Dermis blood vessel endothelial cell (primary cell): ENCODE measurements around the gene NQO2. TPM values are rescaled to one million over a fixed set of nuclear protein-coding genes. Genes with fewer than 3 reads are reported as not detected.
"Not testable (repeated sequence)": the region's sequence is repeated elsewhere in the genome, so short reads cannot be mapped to it uniquely, and the experiment has no call there.

Experiments used
- DNase-seq: peaks from one replicate; pipeline ENCODE4 v3.0.0; 2010
- total RNA-seq: library from RNA; depleted of rRNA; stranded (reverse); fragments of >200 nt; gene quantifications from 2 replicates; pipeline ENCODE4 v1.2.3, GENCODE V29; 2014

NQO2 gene
- total RNA-seq, 1 donor from 2014 or later = 22.5 TPM

DNA sequence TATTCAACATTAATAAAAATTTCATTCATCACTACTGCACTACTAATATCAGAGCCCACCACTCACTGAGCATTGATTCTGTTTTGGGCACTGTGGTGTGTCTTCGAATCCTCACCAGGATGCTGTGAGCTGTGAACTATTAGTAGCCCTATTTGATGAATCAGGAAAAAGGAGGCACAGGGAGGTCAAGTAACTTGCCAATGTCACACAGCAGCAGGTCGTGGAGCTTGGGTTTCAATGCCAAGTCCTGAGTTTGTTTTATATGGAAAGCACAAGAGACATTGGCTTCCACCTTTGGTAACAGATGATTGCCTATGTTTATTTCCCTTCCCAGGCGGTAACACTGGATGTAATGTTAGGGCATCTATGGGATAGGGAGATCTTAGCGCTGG is 15.0 kb downstream of the NQO2 start:
- no peak for DNase-seq

DNA sequence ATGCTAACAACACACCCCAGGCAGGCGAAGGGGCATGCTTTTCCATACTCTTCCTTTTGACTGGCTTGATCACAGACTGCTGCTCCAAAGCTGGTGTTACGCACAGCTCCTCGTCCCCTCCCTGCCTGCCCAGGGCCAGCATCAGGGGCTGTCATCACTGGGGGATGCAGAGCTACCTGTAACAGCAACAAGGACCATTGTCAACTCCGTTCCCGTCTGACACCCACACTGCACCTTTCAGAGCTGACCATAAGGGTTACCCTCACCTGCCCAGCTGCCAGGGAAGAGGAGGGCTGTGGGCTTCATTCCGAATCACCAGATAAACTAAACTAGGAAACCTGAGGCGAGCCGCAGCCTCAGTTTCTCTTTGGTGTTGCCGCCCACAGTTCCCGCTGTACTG is 15.4 kb downstream of the NQO2 start:
- DNase-seq = no peak

DNA sequence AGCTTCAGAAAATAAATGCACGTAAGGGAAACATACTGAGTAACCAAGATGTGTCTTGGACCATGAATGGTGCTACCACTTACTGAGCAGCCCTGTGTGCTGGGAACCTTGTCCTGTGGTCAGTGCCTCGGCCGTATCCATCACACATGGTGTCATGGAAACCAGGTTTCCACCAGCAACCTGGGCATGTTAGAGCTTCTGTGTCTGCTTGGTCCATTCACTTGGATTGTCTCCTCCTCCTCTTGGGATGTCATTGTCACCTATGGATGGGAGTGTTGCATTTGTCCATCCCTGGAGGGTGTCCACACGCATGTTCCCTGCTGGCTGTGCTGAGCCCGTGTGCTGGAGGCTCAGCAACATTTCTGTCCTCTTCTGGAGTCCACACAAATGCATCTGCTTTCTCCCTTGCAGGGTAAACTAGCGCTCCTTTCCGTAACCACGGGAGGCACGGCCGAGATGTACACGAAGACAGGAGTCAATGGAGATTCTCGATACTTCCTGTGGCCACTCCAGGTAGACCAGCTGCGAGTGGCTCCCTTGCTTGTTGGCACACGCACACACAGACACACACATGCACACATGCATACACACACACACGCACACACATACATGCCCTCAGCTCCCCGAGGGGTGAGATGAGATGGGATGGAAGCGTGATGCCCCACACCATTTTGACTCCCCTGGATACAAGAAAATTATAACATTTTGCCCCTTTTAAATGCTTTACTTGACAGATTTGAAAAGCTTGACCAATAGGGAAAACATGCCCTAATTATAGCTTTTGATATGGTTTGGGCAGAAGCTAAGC is 17.0 kb downstream of the NQO2 start:
- DNase-seq = no peak

DNA sequence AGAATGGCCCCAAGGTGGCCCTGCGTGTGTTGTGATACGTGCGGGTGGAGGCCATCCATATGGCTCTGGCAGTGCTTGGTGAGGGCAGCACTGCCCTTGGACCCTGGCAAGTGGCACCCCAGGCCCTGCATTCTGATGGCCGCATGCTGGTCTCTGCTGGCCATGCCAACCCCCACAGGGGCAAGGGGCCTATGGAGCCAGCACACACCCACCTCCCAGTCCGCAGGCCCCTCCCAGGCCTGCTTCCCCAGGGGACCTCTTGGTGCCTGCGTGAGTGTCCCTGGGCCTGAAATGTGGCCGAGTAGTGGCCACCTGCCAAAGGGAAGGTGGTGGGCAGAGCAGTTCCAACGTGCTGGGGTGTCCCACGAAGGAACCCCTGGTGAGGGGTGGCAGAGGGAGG is 17.6 kb downstream of the NQO2 start:
- no peak for DNase-seq

DNA sequence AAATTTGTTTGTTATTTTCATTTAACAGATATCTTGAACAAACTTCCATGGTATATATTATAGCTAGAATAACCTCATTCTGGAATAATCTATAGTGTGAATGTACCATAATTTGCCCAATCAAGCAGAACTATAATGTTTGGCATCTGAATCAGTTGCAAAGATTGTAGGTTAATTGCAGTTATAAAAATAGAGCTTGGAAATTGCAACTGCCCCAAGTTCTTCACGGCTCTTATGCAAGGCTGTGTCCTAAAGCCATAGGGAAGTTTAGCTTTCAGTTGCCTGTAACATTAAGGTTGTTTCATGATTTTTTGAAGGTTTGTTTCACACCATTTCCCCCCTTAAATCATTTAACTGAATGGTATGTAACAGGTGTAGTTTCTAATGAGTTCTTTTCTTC is 19.4 kb downstream of the NQO2 start:
- no peak for DNase-seq

DNA sequence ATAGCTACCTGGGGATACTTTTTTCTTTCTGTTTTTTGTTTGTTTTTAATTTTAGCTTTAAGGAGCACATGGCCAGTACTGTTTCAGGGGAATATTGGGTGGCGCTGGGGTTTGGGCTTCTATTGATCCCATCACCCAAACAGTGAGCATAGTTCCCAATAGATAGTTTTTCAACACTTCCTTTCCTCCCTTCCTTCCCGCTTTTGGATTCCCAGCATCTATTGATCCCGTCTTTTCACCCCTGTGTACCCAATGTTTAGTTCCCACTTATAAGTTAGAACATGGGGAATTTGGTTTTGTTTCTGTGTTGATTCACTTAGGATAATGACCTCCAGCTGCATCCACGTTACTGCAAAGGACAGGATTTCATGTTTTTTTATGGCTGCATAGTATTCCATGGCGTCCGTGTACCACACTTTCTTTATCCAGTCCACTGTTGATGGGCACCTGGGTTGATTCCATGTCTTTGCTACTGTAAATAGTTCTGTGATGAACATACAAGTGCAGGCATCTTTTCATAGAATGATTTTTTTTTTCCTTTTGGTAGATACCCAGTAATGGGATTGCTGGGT is 20.1 kb downstream of the NQO2 start:
- no peak for DNase-seq

DNA sequence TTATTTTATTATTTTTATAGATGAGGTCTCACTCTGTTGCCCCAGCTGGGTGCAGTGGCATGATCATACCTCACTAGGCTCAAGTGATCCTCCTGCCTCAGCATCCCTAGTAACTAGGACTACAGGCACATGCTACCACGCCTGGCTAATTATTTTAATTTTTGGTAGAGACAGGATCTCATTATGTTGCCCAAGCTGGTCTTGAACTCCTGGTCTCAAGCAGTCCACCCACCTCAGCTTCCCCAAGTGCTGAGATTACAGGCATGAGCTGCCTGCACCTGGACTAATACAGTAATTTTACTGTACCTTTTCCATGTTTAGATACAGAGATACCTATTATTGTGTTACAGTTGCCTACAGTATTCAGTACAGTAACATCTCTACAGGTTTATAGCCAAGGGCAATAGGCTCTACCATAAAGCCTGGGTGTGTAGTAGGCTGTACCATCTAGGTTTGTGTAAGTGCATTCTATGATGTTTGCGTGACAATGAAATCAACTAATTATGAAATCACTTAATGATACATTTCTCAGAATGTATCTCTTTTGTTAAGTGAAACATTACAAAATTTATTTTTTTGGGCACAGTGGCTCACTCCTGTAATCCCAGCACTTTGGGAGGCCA is 21.4 kb downstream of the NQO2 start:
- not testable (repeated sequence) for DNase-seq

DNA sequence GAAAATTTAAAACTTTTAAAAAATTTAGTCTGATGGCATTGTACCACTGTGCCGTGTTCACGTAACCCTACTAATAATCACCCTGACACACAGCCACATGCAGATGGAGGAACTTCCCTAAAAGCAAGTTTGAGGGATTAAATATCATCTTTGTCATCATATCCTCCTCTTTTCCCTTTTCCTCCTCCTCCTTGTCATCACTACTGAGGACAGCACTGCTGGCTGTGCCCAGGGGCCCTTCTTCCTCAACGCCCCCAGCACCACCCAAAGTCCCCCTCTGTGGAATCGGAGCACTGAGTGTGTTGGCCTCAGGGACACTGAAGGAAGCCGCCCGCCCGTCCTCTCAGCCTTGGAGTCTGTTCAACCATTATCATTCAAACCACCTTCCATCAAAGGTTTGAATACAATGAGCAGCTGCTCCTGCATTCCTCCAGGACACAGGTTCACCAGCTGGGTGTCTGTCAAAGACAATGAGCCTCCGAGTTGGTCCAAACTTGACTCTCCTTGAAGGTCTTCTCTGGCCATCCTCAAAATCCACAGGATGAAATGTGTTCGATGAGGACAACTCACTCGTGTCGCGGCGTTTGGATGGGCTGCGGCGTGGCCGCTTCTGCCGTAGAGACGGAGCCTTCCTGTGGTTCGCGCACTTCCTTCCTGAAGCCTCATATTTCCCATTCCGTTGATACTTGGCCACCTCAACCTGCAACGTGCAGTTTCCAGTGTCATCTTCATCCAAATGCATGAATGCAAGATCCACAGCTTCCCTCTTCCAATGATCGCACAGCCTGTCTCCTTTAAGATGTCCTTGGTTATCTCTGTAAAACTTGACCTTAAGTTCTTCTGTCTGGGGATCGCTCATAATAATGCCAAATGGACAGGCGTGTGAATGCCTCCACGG is 23.3 kb downstream of the NQO2 start:
- peak; percentile 28 for DNase-seq

DNA sequence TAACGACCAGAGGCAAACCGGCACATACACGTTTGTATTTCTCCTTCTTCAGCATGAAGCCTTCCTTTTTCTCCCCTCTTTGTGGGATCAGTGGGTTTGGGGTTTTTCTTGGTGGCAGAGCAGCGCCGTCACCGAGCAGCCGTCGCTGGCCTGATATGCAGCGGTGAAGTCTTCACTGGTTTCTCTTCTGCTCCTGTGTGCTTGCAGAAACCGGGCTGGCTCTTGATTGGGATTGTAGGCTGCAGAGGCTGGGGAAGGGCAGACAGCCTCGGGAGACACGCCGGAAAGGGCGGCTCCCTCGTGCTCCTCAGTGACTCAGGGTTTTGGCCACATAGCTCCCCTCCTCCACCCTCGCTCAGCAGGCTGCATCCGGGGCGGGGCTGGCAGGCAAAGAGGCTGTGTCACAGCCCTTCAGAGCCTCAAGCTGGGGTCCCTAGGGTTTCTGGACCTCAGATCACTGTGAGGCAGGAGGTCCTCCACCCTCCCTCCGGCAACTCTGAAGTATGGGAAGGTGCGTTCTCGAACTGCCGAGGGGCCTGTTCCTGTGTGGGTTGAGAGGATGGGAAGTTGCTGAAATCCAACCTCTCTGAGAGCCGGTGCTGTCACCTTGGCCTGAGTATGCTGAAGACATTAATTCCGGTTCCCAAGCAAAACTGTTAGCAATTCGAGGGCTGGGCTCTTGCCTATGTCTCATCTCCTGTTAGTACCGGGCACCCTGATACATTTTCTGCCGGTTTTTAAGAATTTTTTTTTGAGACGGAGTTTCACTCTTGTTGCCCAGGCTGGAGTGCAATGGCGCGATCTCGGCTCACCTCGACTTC is 24.2 kb downstream of the NQO2 start:
- peak; percentile 69 for DNase-seq

DNA sequence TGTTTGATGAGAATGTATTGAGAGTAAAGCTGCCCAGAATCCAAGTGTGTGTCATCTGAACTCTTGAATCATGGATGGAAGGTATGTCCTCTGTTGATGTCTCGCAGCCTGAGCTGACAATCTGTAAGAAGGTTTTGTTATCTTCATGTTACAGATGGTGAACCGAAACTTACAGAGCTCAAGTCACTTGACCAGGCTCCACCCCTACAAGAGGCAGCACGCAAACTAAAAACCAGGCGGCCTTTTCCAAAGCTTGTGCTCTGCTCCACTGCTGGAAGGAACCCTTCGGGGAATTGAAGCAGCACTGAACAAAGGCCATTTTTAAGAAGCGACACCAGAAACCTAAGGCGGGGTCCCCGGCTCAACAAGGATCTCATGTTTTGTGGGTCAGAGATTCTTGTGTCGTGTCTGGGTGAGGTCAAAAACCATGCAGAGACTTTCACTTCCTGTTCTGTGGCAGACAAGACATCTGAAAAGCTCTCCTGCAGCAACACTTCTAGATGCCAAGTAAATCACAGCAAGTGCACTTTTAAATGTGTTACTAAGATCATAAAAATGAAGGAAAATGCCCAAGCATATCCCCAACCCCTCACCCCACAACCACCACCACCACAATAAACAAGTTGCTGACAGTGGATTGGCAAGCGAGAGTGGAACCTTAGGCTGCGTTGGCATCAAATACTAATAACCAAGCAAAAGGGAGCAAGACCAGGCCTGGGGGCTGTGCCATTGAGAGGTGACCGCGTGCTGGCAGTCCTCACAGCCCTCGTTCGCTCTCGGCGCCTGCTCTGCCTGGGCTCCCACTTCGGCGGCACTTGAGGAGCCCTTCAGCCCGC is 27.3 kb downstream of the NQO2 start:
- no peak for DNase-seq

DNA sequence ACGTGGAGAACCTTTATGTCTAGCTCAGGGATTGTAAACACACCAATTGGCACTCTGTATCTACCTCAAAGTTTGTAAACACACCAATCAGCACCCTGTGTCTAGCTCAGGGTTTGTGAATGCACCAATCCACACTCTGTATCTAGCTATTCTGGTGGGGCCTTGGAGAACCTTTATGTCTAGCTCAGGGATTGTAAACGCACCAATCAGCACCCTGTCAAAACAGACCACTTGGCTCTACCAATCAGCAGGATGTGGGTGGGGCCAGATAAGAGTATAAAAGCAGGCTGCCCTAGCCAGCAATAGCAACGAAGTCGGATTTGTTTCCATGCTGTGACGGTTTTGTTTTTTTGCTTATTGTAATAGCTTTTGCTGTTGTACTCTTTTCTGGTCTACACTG is 28.5 kb downstream of the NQO2 start:
- not testable (repeated sequence) for DNase-seq

DNA sequence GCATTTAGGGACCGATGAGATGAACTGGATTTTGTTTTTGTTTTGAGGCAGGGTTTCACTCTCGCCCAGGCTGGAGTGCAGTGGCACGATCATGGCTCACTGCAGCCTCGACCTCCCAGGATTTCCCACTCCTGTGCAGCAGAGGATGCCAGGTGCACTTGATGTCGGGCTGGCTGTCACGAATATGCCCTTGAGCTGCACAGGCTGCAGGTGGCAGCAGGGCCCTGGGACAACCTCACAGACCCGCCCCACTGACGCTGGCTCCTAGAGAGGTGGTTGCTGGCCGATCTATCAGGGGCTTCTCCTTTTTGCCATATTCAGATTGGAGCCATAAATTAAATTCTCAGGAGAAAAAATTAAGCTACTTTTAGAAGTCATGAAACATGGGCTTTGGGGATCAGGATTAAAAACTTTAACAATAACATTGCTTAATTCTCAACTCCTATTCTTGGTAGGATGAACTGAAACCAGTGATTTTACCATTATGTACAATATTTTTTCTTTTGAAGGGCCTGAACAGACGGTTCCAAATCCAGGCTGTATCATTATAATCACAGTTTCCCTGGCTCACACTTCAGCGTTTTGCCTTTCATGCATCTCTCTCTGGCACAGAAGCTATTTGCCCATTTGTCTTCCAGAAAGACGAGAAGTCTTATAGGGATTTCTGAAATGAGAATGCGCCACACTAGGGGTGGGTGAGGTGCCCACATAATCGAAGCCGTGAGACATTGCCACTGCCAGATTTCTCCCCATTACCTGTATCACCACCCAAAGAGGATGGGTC is 32.4 kb downstream of the NQO2 start:
- no peak for DNase-seq

DNA sequence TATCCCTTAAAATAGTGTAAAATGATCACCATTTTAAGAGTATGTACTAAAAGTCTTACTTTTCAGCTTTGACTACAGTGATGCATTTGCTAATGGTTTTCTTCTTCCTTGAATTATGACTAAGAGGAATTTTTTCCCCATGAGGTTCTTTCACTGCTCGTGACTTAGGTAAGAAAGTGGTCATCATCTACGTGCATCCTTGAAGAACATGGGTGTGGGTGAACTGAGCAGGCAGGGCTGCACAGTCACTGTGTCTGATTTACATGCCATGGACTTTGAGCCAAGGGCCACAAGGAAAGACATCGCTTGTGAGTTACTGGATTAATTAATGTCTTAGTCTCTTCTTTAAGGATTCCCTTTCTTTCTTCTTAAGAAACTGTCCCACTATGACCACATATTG is 33.3 kb downstream of the NQO2 start:
- no peak for DNase-seq

DNA sequence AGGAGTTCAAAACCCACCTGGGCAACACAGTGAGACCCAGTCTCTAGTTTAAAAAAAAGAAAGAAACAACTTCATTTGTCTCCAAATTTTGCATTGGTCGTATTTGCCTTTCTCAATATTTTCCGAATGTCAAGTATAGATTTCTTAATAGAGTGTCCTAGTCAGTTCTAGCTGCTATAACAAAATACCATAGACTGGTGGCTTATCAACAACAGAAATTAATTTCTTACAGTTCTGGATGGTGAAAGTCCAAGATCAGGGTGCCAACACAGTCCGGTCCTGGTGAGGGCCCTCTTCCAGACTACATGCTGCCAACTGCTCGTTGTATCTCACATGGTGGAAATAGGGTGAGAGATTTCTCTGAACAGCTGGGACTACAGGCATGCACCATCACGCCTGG is 34.0 kb downstream of the NQO2 start:
- no peak for DNase-seq

DNA sequence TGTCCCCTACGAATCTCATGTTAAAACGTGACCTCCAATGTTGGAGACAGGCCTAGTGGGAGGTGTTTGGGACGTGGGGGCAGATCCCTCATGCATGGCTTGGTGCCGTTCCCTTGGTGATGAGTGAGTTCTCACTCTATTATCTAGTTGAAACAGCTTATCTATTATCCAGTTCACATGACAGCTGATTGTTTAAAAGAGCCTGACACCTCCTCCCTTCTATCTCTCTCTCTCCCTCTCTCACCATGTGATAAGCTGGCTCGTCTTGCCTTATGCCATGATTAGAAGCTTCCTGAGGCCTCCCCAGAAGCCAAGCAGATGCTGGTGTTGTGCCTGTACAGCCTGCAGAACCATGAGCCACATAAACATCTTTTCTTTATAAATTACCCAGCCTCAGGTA is 35.7 kb downstream of the NQO2 start:
- DNase-seq = no peak

DNA sequence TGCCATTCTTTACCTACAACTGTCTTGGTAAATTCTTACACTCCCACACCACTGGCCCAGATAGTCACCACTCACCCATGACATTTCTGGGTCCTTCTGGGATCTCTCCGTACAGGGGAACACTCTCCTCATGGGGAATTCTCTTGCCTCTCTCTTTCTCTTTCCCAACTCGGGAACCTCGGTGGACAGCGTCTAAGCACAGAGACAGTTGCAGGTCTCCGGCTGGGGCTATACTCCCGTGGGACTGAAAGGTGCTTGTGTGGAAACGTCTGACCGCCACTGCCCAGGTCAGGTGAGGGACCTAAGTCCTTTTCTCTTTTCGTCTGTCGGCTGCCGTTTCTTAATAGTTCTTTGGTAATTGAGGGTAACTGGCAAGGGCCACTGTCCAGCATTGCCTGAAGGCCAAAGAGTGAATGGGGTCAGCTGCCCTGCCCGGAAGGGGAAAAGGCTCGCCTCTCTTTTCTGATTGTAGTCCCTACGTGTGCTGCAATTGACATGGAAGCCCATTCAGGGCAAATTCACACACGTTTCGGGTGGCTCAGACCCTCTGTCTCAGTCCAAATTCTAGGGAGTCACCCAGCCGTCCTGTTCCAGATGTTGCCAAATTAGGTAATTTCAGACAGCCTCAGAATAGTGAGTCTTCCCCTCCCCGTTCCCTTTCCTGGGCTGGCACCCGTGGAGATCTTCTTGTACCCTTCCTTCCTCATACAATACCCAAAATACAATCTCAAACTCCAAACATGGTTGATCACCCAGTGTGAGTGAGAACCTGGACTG is 37.4 kb downstream of the NQO2 start:
- DNase-seq = no peak

DNA sequence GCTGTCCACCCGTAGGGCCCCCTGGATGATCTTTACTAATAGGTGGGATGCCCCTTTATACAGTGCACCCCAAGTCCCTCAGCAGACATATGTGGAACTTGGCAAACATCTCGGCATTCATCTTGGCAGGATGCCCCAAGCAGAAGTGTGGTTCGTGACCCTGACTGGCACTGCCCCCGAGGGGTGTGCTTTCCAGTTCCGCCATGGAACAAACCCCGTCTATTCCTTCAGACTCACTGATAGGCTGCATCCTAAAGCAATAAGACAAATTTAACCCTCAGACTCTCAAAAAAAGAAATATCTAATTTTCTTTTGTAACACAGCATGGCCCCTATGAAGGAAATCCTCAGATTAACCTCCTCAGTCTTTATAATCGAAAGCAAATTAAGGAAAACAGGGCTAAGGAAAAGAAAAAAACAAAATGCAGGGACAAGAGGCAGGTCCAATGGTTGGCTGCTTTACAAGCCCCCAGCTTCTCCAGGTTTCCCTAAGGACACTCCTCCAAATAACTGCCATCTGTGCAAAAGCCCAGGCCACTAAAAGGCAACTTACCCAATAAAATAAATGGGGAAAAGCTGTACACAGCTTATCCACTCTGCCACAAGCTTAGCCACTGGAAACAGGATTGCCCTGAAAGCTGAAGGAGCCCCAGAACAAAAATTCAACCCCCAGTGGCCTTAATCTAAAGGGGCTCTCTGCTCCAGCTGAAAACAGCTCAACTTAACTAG is 38.1 kb downstream of the NQO2 start:
- peak; percentile 33 for DNase-seq

DNA sequence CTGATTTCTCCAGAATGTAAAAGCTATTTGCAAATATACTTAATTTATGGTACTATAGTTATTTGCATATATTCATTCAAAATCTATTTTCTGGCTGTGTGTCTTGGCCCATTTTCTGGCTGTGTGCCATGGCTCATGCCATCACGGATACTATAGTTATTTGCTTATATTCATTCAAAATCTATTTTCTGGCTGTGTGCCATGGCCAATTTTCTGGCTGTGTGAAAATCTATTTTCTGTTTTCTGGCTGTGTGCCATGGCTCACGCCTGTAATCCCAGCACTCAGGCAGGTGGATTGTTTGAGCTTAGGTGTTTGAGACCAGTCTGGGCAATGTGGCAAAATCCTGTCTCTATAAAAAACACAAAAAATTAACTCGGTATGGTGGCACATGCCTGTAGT is 39.7 kb downstream of the NQO2 start:
- peak; percentile 51 for DNase-seq

DNA sequence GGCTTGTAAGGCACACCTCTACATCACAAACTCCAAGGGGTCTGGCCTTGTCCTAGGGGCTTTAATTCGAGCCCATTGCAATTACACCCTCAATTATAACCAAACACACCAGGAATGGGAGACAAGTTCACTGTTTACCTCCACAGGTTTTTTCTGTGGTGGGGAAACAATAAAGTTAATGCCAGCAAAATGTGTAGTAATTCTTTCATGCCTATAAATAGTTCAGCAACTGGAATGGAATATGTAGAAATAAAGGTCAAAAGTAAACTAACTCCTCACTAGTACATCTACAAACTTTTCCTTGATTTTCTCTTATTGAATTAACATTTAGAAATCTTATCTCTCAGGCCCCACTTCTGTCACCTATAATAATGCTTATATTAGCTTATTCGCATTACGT is 41.5 kb downstream of the NQO2 start:
- no peak for DNase-seq
